SW 1271 (cell line): Measurements from ENCODE around the gene TNFAIP8L3.
"Not testable (repeated sequence)": the region's sequence is repeated elsewhere in the genome, so short reads cannot be mapped to it uniquely, and the experiment has no call there.

ENCODE experiments used
- DNase-seq, 2 experiments: peaks; one replicate each; lab custom pipeline; 2025; lab: John Stamatoyannopoulos, UW

Gene TNFAIP8L3

GRCh38 chr15:51060030-51060673, 34.6 kb downstream of the TNFAIP8L3 start:
- DNase-seq = no peak

- no peak for DNase-seq
Measured at GRCh38 chr15:51054535-51054934, 40.2 kb downstream of the TNFAIP8L3 start.

GRCh38 chr15:51053571-51053970, 41.1 kb downstream of the TNFAIP8L3 start:
- no peak for DNase-seq

- no peak for DNase-seq
Measured at GRCh38 chr15:51051776-51052175, 42.9 kb downstream of the TNFAIP8L3 start.

- DNase-seq = no peak
Measured at GRCh38 chr15:51049081-51049480, 45.6 kb downstream of the TNFAIP8L3 start.

- no peak for DNase-seq
Measured at GRCh38 chr15:51048308-51048707, 46.4 kb downstream of the TNFAIP8L3 start.

GRCh38 chr15:51046799-51047449, 47.8 kb downstream of the TNFAIP8L3 start:
- no peak for DNase-seq

GRCh38 chr15:51046016-51046415, 48.7 kb downstream of the TNFAIP8L3 start:
- no peak for DNase-seq

- no peak for DNase-seq
Measured at GRCh38 chr15:51044037-51044727, 50.5 kb downstream of the TNFAIP8L3 start.

- DNase-seq = no peak
Measured at GRCh38 chr15:51038974-51039319, 55.8 kb downstream of the TNFAIP8L3 start.

- no peak for DNase-seq
Measured at GRCh38 chr15:51038162-51038973, 56.3 kb downstream of the TNFAIP8L3 start.

GRCh38 chr15:51037474-51037873, 57.2 kb downstream of the TNFAIP8L3 start:
- not testable (repeated sequence) for DNase-seq

- DNase-seq = no peak
Measured at GRCh38 chr15:51030649-51031316, 63.9 kb downstream of the TNFAIP8L3 start.

GRCh38 chr15:51025454-51025846, 69.3 kb downstream of the TNFAIP8L3 start:
- no peak for DNase-seq

- no peak for DNase-seq
Measured at GRCh38 chr15:51024735-51025453, 69.8 kb downstream of the TNFAIP8L3 start.

GRCh38 chr15:51023499-51023898, 71.2 kb downstream of the TNFAIP8L3 start:
- no peak for DNase-seq

- DNase-seq = no peak
Measured at GRCh38 chr15:51022206-51022605, 72.5 kb downstream of the TNFAIP8L3 start.

GRCh38 chr15:51016615-51017014, 78.1 kb downstream of the TNFAIP8L3 start:
- no peak for DNase-seq

- no peak for DNase-seq
Measured at GRCh38 chr15:51011212-51011611, 83.5 kb downstream of the TNFAIP8L3 start.

GRCh38 chr15:51007131-51007666, 87.5 kb downstream of the TNFAIP8L3 start:
- no peak for DNase-seq
